ENCODE results near the gene GPR25. TPM values are rescaled to one million over a fixed set of nuclear protein-coding genes. Genes with fewer than 3 reads are reported as not detected.
"Not testable (repeated sequence)": the region's sequence is repeated elsewhere in the genome, so short reads cannot be mapped to it uniquely, and the experiment has no call there.

Gene GPR25
- total RNA-seq, 1 experiment from 2014 or later, result not detected

DNA sequence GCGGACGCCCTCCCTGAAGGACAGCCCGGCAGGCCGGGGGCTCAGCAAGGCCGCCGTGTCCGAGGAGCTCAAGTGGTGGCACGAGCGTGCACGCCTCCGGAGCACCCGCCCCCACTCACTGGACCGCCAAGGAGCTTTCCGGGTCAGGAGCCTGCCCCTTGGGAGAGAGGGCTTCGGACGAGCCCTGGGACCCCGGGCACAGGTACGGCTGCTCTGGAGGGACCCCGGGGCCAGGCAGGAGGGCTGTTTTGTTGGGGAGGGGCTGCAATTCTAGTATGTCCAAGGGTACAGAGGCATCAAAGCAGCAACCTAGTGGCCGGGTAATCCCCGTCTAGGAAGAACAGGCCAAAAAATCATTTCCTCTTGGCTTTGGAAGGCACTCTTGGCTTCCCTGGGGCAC lies 39.2 kb downstream of the GPR25 start:
- not testable (repeated sequence) for DNase-seq (ENCODE audit: low read depth)

DNA sequence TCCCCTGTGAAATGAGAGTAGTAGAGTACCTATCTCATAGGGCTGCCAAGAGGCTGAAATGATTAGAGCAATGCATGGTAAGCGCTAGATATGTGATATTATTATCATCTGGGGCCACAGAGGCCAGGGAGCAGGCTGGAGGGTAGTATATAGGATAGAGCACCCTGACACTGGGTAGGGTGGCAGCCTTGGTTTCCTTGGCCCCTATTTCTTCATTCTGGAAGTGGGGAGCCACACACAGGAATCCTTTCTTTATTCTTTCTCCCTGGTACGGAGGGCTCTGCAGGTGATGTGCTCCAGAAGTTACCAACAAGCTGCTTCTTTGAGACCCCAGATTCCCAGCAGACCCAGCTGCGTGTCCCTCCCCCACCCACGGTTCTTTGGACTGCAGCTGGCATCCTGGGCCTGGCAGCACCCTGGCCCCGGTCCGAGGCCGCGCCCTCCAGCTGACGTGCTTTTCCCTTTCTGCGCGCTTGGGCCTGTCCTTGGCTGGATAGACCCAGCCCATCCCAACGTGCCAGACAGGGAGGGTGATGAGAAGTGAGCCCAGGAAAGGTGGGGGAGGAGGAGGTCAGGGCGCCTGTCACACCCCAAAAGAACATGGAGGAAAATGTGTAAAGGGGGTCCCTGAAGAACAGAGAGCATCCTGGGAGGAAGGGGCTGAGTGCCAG lies 40.1 kb downstream of the GPR25 start:
- no peak for DNase-seq (ENCODE audit: low read depth)

GRCh38 chr1:200916152-200916551 lies 43.4 kb downstream of the GPR25 start:
- DNase-seq (ENCODE audit: low read depth), result no peak

DNA sequence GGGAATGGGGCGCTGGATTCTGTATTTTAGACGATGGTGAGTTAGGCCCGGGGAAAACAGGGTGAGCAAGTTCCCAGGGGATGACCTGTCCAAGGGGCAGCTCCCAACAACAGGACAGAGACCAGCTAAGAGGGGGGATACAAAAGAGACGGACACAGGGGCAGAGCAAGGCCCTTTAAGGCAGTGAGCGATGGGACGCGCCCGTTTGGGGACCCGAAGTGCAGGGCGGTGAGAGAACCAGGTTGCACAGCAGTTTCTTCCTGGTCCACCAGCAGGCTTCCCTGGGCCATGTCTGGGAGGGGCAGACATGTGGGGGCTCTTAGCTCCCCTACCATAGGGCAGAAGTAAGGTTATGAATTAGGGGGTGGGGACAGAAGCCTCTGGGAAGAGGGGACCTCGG lies 43.9 kb downstream of the GPR25 start:
- no peak for DNase-seq (ENCODE audit: low read depth)

- no peak for DNase-seq (ENCODE audit: low read depth)
Measured at GRCh38 chr1:200917291-200917817, 44.6 kb downstream of the GPR25 start.

- no peak for DNase-seq (ENCODE audit: low read depth)
Measured at GRCh38 chr1:200918006-200918405, 45.2 kb downstream of the GPR25 start.

- DNase-seq (ENCODE audit: low read depth), result no peak
Measured at GRCh38 chr1:200919386-200919785, 46.6 kb downstream of the GPR25 start.

DNA sequence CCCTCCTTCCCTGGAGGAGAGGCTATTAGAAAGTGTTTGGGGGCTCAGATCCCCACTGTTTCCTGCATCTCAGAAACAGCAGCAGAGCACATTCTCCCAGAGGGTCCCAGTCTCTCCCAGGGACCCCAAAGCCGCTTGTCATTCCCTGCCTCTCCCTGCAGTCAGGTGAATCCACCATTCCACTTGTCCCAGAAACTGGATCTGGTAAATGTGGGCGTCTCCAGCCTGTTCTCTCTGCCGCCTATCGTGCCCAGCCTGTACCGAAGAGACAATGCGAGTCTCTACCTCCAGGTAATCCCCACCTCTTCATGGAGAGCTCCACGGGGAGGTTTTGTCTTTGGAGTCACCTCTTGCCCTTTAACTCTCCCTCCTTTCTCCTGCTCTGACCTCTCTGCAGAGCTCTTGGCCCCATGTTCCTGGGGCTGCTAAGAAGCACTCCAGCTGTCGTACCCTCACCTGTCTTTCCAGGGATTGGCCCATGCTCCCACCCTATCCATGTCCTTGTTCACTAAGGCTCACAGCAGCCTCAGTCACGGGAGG lies 48.9 kb downstream of the GPR25 start:
- DNase-seq (ENCODE audit: low read depth), result no peak

GRCh38 chr1:200922406-200922805 lies 49.6 kb downstream of the GPR25 start:
- DNase-seq (ENCODE audit: low read depth), result no peak

DNA sequence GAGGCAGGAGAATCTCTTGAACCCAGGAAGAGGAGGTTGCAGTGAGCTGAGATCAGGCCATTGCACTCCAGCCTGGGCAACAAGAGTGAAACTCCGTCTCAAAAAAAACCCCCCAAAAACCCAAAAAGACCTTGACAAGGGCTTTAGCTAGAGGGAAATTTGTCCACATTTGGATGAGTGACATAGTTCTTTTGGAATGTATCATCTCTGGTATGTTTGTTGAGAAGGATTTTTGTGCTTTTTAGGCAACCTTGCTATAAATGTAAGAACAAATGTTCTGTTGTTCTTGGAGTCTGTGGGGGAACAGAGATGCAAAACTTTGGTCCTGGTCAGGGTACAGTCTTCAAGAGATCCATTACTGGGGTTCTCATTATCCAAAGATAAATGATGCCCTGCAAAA lies 50.8 kb downstream of the GPR25 start:
- DNase-seq (ENCODE audit: low read depth), result peak; percentile 53

Other genes with a start within 250 kb of the GPR25 start
- gene DDX59, start 203.1 kb upstream of the GPR25 start, total RNA-seq (2014; rRNA removed; shearing (Covaris generic)), result 15.6 and 28.5 TPM in 2 replicates
- 18.9 and 22.3 TPM in 2 replicates for gene CAMSAP2, start 134.1 kb upstream of the GPR25 start, total RNA-seq (2014; rRNA removed; shearing (Covaris generic))
- gene INAVA, start 21.9 kb downstream of the GPR25 start, total RNA-seq (2014; rRNA removed; shearing (Covaris generic)), result 18.0 and 19.9 TPM in 2 replicates
- gene KIF21B, start 150.7 kb downstream of the GPR25 start, total RNA-seq (2014; rRNA removed; shearing (Covaris generic)), result 0.60 and 0.68 TPM in 2 replicates
- not detected in 2 replicates for gene CACNA1S, start 239.4 kb downstream of the GPR25 start, total RNA-seq (2014; rRNA removed; shearing (Covaris generic))

All from RPMI7951 (cell line).